Caco-2 (cell line): ENCODE results near the gene EFCAB7. TPM values are rescaled to one million over a fixed set of nuclear protein-coding genes. Genes with fewer than 3 reads are reported as not detected.

ENCODE experiments used
- Bru-seq: library from RNA; stranded (reverse); fragments of 400-500 nt; gene quantifications from one replicate; lab custom pipeline; 2021; lab: Mats Ljungman, UMichigan
- BruChase-seq, 2 experiments: library from RNA; stranded (reverse); fragments of 400-500 nt; gene quantifications; one replicate each; lab custom pipeline; 2021; lab: Mats Ljungman, UMichigan
- BruUV-seq: library from RNA; stranded (reverse); fragments of 400-500 nt; replicated peaks from 2 replicates; lab custom pipeline; 2021; lab: Mats Ljungman, UMichigan
- CTCF ChIA-PET: fragments of 300-600 bp; sonication (Branson Sonifier 250); formaldehyde crosslinking; loops from one replicate; lab custom pipeline; 2022; ENCODE audit warnings: antibody characterized with exemption; lab: Charles Lee
- POLR2A ChIA-PET: fragments of 300-600 bp; sonication (Branson Sonifier 250); formaldehyde crosslinking; loops from one replicate; lab custom pipeline; 2022; ENCODE audit warnings: antibody characterized with exemption; lab: Charles Lee
- DNase-seq, 2 experiments: peaks; one replicate each; pipeline versions ENCODE4 v3.0.0 to v3.0.0-alpha.2; 2020 to 2022
- H3K27me3 ChIP-seq: replicated peaks from 2 replicates; pipeline ENCODE4 v1.6.0; 2011; ENCODE audit warnings: low read length; ENCODE audit not compliant: control insufficient read depth, insufficient read depth
- H3K36me3 ChIP-seq: 2 replicates; pipeline ENCODE4 v1.5.1; 2011; ENCODE audit warnings: low read length; ENCODE audit not compliant: control insufficient read depth, insufficient read depth
- H3K4me1 ChIP-seq: fragments of 250-450 bp; sonication (Bioruptor Pico); 2 replicates; pipeline ENCODE4 v1.5.1; 2020; ENCODE audit warnings: mild to moderate bottlenecking
- H3K4me3 ChIP-seq: 2 replicates; pipeline ENCODE4 v1.5.1; 2011; ENCODE audit warnings: low read depth, mild to moderate bottlenecking, control low read depth, low read length
- H3K9me3 ChIP-seq: fragments of 250-450 bp; sonication (Bioruptor Pico); 2 replicates; pipeline ENCODE4 v1.5.1; 2020; ENCODE audit warnings: mild to moderate bottlenecking, moderate library complexity
- H3K27ac Mint-ChIP-seq: one replicate; pipeline ENCODE4 v1.8.0; 2022; ENCODE audit warnings: mixed read lengths; ENCODE audit not compliant: unreplicated experiment
- H3K27me3 Mint-ChIP-seq: one replicate; pipeline ENCODE4 v1.8.0; 2022; ENCODE audit warnings: mixed read lengths; ENCODE audit not compliant: insufficient read depth, unreplicated experiment
- H3K36me3 Mint-ChIP-seq: one replicate; pipeline ENCODE4 v1.8.0; 2022; ENCODE audit warnings: mild to moderate bottlenecking, mixed read lengths; ENCODE audit not compliant: insufficient read depth, unreplicated experiment
- H3K4me1 Mint-ChIP-seq: one replicate; pipeline ENCODE4 v1.8.0; 2022; ENCODE audit warnings: low read depth, mixed read lengths; ENCODE audit not compliant: unreplicated experiment
- H3K4me3 Mint-ChIP-seq: one replicate; pipeline ENCODE4 v1.8.0; 2022; ENCODE audit warnings: mild to moderate bottlenecking, moderate library complexity, mixed read lengths; ENCODE audit not compliant: unreplicated experiment
- H3K9me3 Mint-ChIP-seq: one replicate; pipeline ENCODE4 v1.8.0; 2022; ENCODE audit warnings: mixed read lengths; ENCODE audit not compliant: unreplicated experiment
- CTCF ChIP-seq, 2 experiments: fragments of 200-600 bp in 1 of 2; IDR thresholded peaks; 1 replicate in 1 of 2; 2 replicates in 1 of 2; pipeline versions ENCODE4 v1.5.1 to v1.8.0; 2011 to 2022; ENCODE audit warnings: antibody characterized with exemption in 1 of 2, control low read depth in 1 of 2, inconsistent platforms in 1 of 2, low read depth in 1 of 2, low read length in 1 of 2, mild to moderate bottlenecking in 1 of 2, moderate library complexity in 1 of 2; ENCODE audit not compliant: insufficient read depth in 1 of 2, severe bottlenecking in 1 of 2, unreplicated experiment in 1 of 2
- intact Hi-C: fragments of 100-400 bp; cut with micrococcal nuclease; formaldehyde crosslinking; loops from one replicate; pipeline ENCODE4 v1.10.0; 2022; ENCODE audit not compliant: unreplicated experiment
- long read RNA-seq: library from polyadenylated mRNA; stranded (forward); transcript quantifications from one replicate; pipeline ENCODE4 v2.0.0, GENCODE V29; 2022
- total RNA-seq: library from RNA; stranded (reverse); gene quantifications from 2 replicates; pipeline ENCODE4 v1.2.3, GENCODE V29; 2022

EFCAB7 gene
- total RNA-seq (2.1 and 3.2 TPM in 2 replicates), Bru-seq, nascent RNA (percentile 51 among the genes with signal in this experiment), BruChase-seq, experiment 1, labeled RNA remaining after a 2-hour chase (percentile 46 among the genes with signal in this experiment), BruChase-seq, experiment 2, labeled RNA remaining after a 6-hour chase (percentile 42 among the genes with signal in this experiment)
- long read RNA-seq, partial matches to known transcripts, result 0 of 8 reads
- long read RNA-seq, other reads (novel, unspliced or antisense), result 5 of 8 reads

- Mint-ChIP-seq H3K36me3 (no peaks in the 10 kb centered on the region), H3K27me3 (no peaks in the 10 kb centered on the region), H3K27ac (peak within 1 kb of the TSS; percentile 89), H3K4me1 (no peaks in the 10 kb centered on the region), H3K9me3 (no peaks in the 10 kb centered on the region), H3K4me3 (peak within 1 kb of the TSS; percentile 82)
- Histone ChIP-seq H3K4me1 (0 out of 2 replicates have a peak, but pooled peaks cover 6% of the 10 kb centered on the region), H3K4me3 (peak within 1 kb of the TSS; percentile 69), H3K36me3 (no peaks in the 10 kb centered on the region), H3K9me3 (no peaks in the 10 kb centered on the region), H3K27me3 (no peaks in the 10 kb centered on the region)
- intact Hi-C loops, result loop anchor here (1.0 kb wide), 1 partner anchor 57 kb away; no protein-coding TSS in a partner anchor
- ChIA-PET CTCF (interaction anchor here (1.3 kb wide), 1 partner anchor 15 kb away, joined by 3 read pairs; no protein-coding TSS in a partner anchor), POLR2A (no interaction called here)
- TF ChIP-seq CTCF (IDR thresholded peaks at IDR 0.05; ENCODE audit: insufficient read depth in 1 of 2, low read depth in 1 of 2, low read length in 1 of 2, severe bottlenecking in 1 of 2, unreplicated experiment in 1 of 2), result no peak
- DNase-seq, result peak; percentile 84 to 91
- no TSS peak for BruUV-seq
Observed at GRCh38 chr1:63522891-63523728, at the start of gene EFCAB7, which contains the start of gene ITGB3BP. TSS of gene EFCAB7 (plus strand) at chr1:63523525. CDS start at chr1:63525573, 2,048 bp downstream. TSS of gene ITGB3BP (minus strand) at chr1:63523225. CDS start at chr1:63523133, 92 bp downstream.

- no peaks in the 10 kb centered on the region for H3K4me1 Mint-ChIP-seq
- no peaks in the 10 kb centered on the region for H3K36me3 Mint-ChIP-seq
- Histone ChIP-seq H3K27me3 (no peaks in the 10 kb centered on the region), H3K4me1 (no peaks in the 10 kb centered on the region), H3K4me3 (no peak overlapping the region), H3K36me3 (no peaks in the 10 kb centered on the region), H3K9me3 (no peaks in the 10 kb centered on the region)
- TF ChIP-seq CTCF (IDR thresholded peaks at IDR 0.05; ENCODE audit: insufficient read depth in 1 of 2, low read depth in 1 of 2, low read length in 1 of 2, severe bottlenecking in 1 of 2, unreplicated experiment in 1 of 2), result no peak
- H3K9me3 Mint-ChIP-seq, result no peaks in the 10 kb centered on the region
- H3K27me3 Mint-ChIP-seq, result no peaks in the 10 kb centered on the region
- CTCF ChIA-PET, result no interaction called here
- BruUV-seq, result no TSS peak
- intact Hi-C loops, result no loop called here
- POLR2A ChIA-PET, result no interaction called here
- no peak for DNase-seq
- no peak overlapping the region for H3K27ac Mint-ChIP-seq
- H3K4me3 Mint-ChIP-seq, result no peak overlapping the region
Observed at GRCh38 chr1:63475761-63476160, 47.6 kb upstream of the EFCAB7 start.

- H3K4me1 Mint-ChIP-seq, result no peaks in the 10 kb centered on the region
- intact Hi-C loops, result no loop called here
- H3K9me3 Mint-ChIP-seq, result no peaks in the 10 kb centered on the region
- no peak overlapping the region for H3K4me3 ChIP-seq
- no peak overlapping the region for H3K4me3 Mint-ChIP-seq
- H3K27me3 Mint-ChIP-seq, result no peaks in the 10 kb centered on the region
- ChIA-PET CTCF (interaction anchor here (0.6 kb wide), 1 partner anchor 148 kb away, joined by 3 read pairs; no protein-coding TSS in a partner anchor), POLR2A (no interaction called here)
- no peaks in the 10 kb centered on the region for H3K9me3 ChIP-seq
- no peaks in the 10 kb centered on the region for H3K36me3 ChIP-seq
- no peaks in the 10 kb centered on the region for H3K36me3 Mint-ChIP-seq
- H3K4me1 ChIP-seq, result no peaks in the 10 kb centered on the region
- no peak for DNase-seq
- no peaks in the 10 kb centered on the region for H3K27me3 ChIP-seq
- TF ChIP-seq CTCF (IDR thresholded peaks at IDR 0.05; ENCODE audit: insufficient read depth in 1 of 2, low read depth in 1 of 2, low read length in 1 of 2, severe bottlenecking in 1 of 2, unreplicated experiment in 1 of 2), result no peak
- H3K27ac Mint-ChIP-seq, result no peak overlapping the region
- BruUV-seq, result no TSS peak
Observed at GRCh38 chr1:63480057-63480456, 43.3 kb upstream of the EFCAB7 start.
